Parathyroid adenoma (tissue), 2 donors: ENCODE data around the gene ERAS.
"Not testable (repeated sequence)": the region's sequence is repeated elsewhere in the genome, so short reads cannot be mapped to it uniquely, and the experiment has no call there.

Source experiments
- H2AFZ ChIP-seq: fragments of 300-600 bp; sonication (generic); one replicate; pipeline ENCODE4 v1.7.0; 2017; ENCODE audit warnings: antibody characterized with exemption, mild to moderate bottlenecking
- H3K27ac ChIP-seq: fragments of 300-600 bp; sonication (generic); one replicate; pipeline ENCODE4 v1.7.0; 2017
- H3K27me3 ChIP-seq: fragments of 300-600 bp; sonication (generic); one replicate; pipeline ENCODE4 v1.7.0; 2017; ENCODE audit warnings: low read length; ENCODE audit not compliant: control insufficient read depth, insufficient read depth
- H3K36me3 ChIP-seq: fragments of 300-600 bp; sonication (generic); one replicate; pipeline ENCODE4 v1.7.0; 2017; ENCODE audit warnings: low read length; ENCODE audit not compliant: control insufficient read depth, insufficient read depth
- H3K4me1 ChIP-seq: fragments of 300-600 bp; sonication (generic); one replicate; pipeline ENCODE4 v1.7.0; 2017; ENCODE audit warnings: control low read depth
- H3K4me2 ChIP-seq: fragments of 300-600 bp; sonication (generic); one replicate; pipeline ENCODE4 v1.7.0; 2017; ENCODE audit warnings: low read length
- H3K4me3 ChIP-seq: fragments of 300-600 bp; sonication (generic); one replicate; pipeline ENCODE4 v1.7.0; 2017; ENCODE audit warnings: low read depth, low read length
- H3K79me2 ChIP-seq: fragments of 300-600 bp; sonication (generic); one replicate; pipeline ENCODE4 v1.7.0; 2017; ENCODE audit warnings: control low read depth
- H3K9ac ChIP-seq: fragments of 300-600 bp; sonication (generic); one replicate; pipeline ENCODE4 v1.7.0; 2017; ENCODE audit warnings: mild to moderate bottlenecking
- H3K9me3 ChIP-seq: fragments of 300-600 bp; sonication (generic); one replicate; pipeline ENCODE4 v1.7.0; 2017; ENCODE audit warnings: low read length; ENCODE audit not compliant: control insufficient read depth
- CTCF ChIP-seq: fragments of 300-600 bp; sonication (generic); IDR thresholded peaks from one replicate; pipeline ENCODE4 v1.7.0; 2017; ENCODE audit warnings: antibody characterized with exemption, mild to moderate bottlenecking
- donor health status: primary hyperparathyroidism.

Gene ERAS

GRCh38 chrX:48854121-48854804 lies 27.9 kb downstream of the ERAS start:
- H2AFZ ChIP-seq, H3K4me2 ChIP-seq, H3K27ac ChIP-seq, H3K79me2 ChIP-seq, H3K36me3 ChIP-seq, H3K4me1 ChIP-seq, H3K9me3 ChIP-seq, H3K9ac ChIP-seq, H3K4me3 ChIP-seq, H3K27me3 ChIP-seq: not testable (repeated sequence)

GRCh38 chrX:48854898-48855297 lies 28.6 kb downstream of the ERAS start:
- TF ChIP-seq CTCF: peak; percentile 12
- Histone ChIP-seq H3K4me2 (no peak overlapping the region), H3K79me2 (no peaks in the 10 kb centered on the region), H3K27ac (no peak overlapping the region), H3K36me3 (no peaks in the 10 kb centered on the region), H3K9ac (no peak overlapping the region), H2AFZ (no peak overlapping the region), H3K9me3 (no peaks in the 10 kb centered on the region), H3K27me3 (no peaks in the 10 kb centered on the region), H3K4me1 (no peaks in the 10 kb centered on the region), H3K4me3 (no peak overlapping the region)

- no peaks in the 10 kb centered on the region for H3K4me1 ChIP-seq
- H3K27me3 ChIP-seq: no peaks in the 10 kb centered on the region
- no peaks in the 10 kb centered on the region for H3K36me3 ChIP-seq
- no peak overlapping the region for H3K4me2 ChIP-seq
- no peak overlapping the region for H3K27ac ChIP-seq
- H3K9ac ChIP-seq: no peak overlapping the region
- TF ChIP-seq CTCF: no peak
- H3K9me3 ChIP-seq: no peaks in the 10 kb centered on the region
- H2AFZ ChIP-seq: no peak overlapping the region
- no peaks in the 10 kb centered on the region for H3K79me2 ChIP-seq
- no peak overlapping the region for H3K4me3 ChIP-seq
Observed at GRCh38 chrX:48864210-48864609, 37.9 kb downstream of the ERAS start.

- not testable (repeated sequence) for H2AFZ ChIP-seq, H3K27me3 ChIP-seq, H3K36me3 ChIP-seq, H3K27ac ChIP-seq, H3K79me2 ChIP-seq, H3K4me3 ChIP-seq, H3K4me1 ChIP-seq, H3K9me3 ChIP-seq, H3K4me2 ChIP-seq, H3K9ac ChIP-seq
Observed at GRCh38 chrX:48872017-48872416, 45.7 kb downstream of the ERAS start.

- not testable (repeated sequence) for H3K9me3 ChIP-seq, H3K27ac ChIP-seq, H3K36me3 ChIP-seq
Observed at GRCh38 chrX:48876944-48877343, 50.6 kb downstream of the ERAS start.

More at GRCh38 chrX:48876944-48877343, 50.6 kb downstream of the ERAS start:
- not testable (repeated sequence) for H3K4me1 ChIP-seq, H3K4me2 ChIP-seq, H3K27me3 ChIP-seq, H2AFZ ChIP-seq, H3K4me3 ChIP-seq, H3K79me2 ChIP-seq, H3K9ac ChIP-seq
